ENCODE data around the gene IL17C.

The IL17C gene

GRCh38 chr16:88624977-88625576 is 13.3 kb upstream of the IL17C start:
- Histone ChIP-seq H3K4me2 (ENCODE audit: low read length) (no peak overlapping the region), H3K27ac (ENCODE audit: low read depth, low read length, poor library complexity, severe bottlenecking) (no peak overlapping the region), H3K9me2 (ENCODE audit: low read depth, low read length) (no peaks in the 10 kb centered on the region), H3K79me2 (ENCODE audit: insufficient read depth, low read length) (no peaks in the 10 kb centered on the region), H2AFZ (ENCODE audit: low read length) (no peak overlapping the region), H3K9ac (ENCODE audit: low read length) (no peak overlapping the region), H3K36me3 (ENCODE audit: insufficient read depth, low read length) (peaks cover 75% of the 10 kb centered on the region), H3K4me3 (ENCODE audit: low read depth, low read length, poor library complexity, severe bottlenecking) (no peak overlapping the region), H4K20me1 (ENCODE audit: insufficient read depth, low read length) (no peaks in the 10 kb centered on the region), H3K9me3 (ENCODE audit: low read length) (no peaks in the 10 kb centered on the region), H3F3A (ENCODE audit: insufficient read depth, low read length) (no peaks in the 10 kb centered on the region), H3K4me1 (ENCODE audit: insufficient read depth, low read length, severe bottlenecking) (no peaks in the 10 kb centered on the region), H3K27me3 (ENCODE audit: insufficient read depth, low read length) (no peaks in the 10 kb centered on the region)
- TF ChIP-seq CTCF (IDR thresholded peaks at IDR 0.05; ENCODE audit: low read length): no peak

- Histone ChIP-seq H3K4me3 (ENCODE audit: low read depth, low read length, poor library complexity, severe bottlenecking) (no peak overlapping the region), H2AFZ (ENCODE audit: low read length) (no peak overlapping the region), H4K20me1 (ENCODE audit: insufficient read depth, low read length) (no peaks in the 10 kb centered on the region), H3K4me2 (ENCODE audit: low read length) (no peak overlapping the region), H3K36me3 (ENCODE audit: insufficient read depth, low read length) (peaks cover 87% of the 10 kb centered on the region), H3K9me3 (ENCODE audit: low read length) (no peaks in the 10 kb centered on the region), H3K9me2 (ENCODE audit: low read depth, low read length) (no peaks in the 10 kb centered on the region), H3K27ac (ENCODE audit: low read depth, low read length, poor library complexity, severe bottlenecking) (no peak overlapping the region), H3K79me2 (ENCODE audit: insufficient read depth, low read length) (no peaks in the 10 kb centered on the region), H3F3A (ENCODE audit: insufficient read depth, low read length) (no peaks in the 10 kb centered on the region), H3K27me3 (ENCODE audit: insufficient read depth, low read length) (no peaks in the 10 kb centered on the region), H3K4me1 (ENCODE audit: insufficient read depth, low read length, severe bottlenecking) (no peaks in the 10 kb centered on the region), H3K9ac (ENCODE audit: low read length) (no peak overlapping the region)
- TF ChIP-seq EZH2 (IDR thresholded peaks at IDR 0.05; ENCODE audit: borderline replicate concordance, low read length): no peak
- TF ChIP-seq CTCF (IDR thresholded peaks at IDR 0.05; ENCODE audit: low read length): no peak
These were observed 11.7 kb upstream of the IL17C start for GRCh38 chr16:88626646-88627045.

GRCh38 chr16:88627531-88628411 is 10.6 kb upstream of the IL17C start:
- no peaks in the 10 kb centered on the region for H3K79me2 ChIP-seq (ENCODE audit: insufficient read depth, low read length)
- H3K9ac ChIP-seq (ENCODE audit: low read length): no peak overlapping the region
- H3K4me3 ChIP-seq (ENCODE audit: low read depth, low read length, poor library complexity, severe bottlenecking): no peak overlapping the region
- H3K27me3 ChIP-seq (ENCODE audit: insufficient read depth, low read length): no peaks in the 10 kb centered on the region
- no peaks in the 10 kb centered on the region for H4K20me1 ChIP-seq (ENCODE audit: insufficient read depth, low read length)
- no peaks in the 10 kb centered on the region for H3K9me3 ChIP-seq (ENCODE audit: low read length)
- H2AFZ ChIP-seq (ENCODE audit: low read length): no peak overlapping the region
- H3K4me2 ChIP-seq (ENCODE audit: low read length): no peak overlapping the region
- no peaks in the 10 kb centered on the region for H3K9me2 ChIP-seq (ENCODE audit: low read depth, low read length)
- no peak overlapping the region for H3K27ac ChIP-seq (ENCODE audit: low read depth, low read length, poor library complexity, severe bottlenecking)
- no peaks in the 10 kb centered on the region for H3K4me1 ChIP-seq (ENCODE audit: insufficient read depth, low read length, severe bottlenecking)
- H3F3A ChIP-seq (ENCODE audit: insufficient read depth, low read length): no peaks in the 10 kb centered on the region
- TF ChIP-seq CTCF (IDR thresholded peaks at IDR 0.05; ENCODE audit: low read length) (no peak), EZH2 (IDR thresholded peaks at IDR 0.05; ENCODE audit: borderline replicate concordance, low read length) (no peak)
- peaks cover 85% of the 10 kb centered on the region for H3K36me3 ChIP-seq (ENCODE audit: insufficient read depth, low read length)
